Measurements from ENCODE around the gene ADAMTS6.

Gene ADAMTS6

DNA sequence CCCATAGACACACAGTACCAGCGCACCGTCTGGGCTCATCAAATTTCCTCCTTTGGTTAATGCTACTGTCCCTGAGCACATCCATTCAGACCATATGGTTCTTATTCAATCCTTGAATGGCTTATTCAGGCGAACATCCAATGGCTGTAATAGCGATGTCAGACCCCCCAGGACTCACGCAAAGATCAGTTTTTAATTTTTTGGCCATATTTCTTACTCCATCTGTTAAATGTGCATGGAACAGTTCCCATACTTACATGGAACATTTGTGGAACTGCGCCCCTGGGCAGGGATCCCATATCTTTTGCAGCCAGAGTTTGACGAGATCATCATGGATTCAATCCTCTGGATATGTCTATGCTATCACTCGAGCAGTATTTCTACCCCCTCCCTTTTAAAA lies 213.2 kb downstream of the ADAMTS6 start:
- DNase-seq, result no peak

DNA sequence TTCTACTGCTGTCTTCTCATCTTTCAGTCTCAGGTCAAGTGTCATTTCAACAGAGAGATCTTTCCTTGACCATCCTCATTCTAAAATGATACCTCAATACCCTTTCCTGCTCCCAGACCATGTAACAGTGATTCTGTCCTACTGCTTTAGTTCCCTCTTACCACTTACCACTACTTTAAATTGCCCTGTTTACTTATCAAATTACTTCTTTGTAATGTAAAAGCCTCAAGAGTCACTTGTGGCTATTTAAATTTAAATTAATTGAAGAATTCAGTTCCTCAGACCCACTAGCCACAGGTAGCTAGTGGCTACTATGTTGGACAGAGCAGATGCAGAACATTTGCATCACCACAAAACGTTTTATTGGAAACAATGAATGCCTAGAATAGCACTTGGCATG lies 217.3 kb downstream of the ADAMTS6 start:
- DNase-seq, result no peak

DNA sequence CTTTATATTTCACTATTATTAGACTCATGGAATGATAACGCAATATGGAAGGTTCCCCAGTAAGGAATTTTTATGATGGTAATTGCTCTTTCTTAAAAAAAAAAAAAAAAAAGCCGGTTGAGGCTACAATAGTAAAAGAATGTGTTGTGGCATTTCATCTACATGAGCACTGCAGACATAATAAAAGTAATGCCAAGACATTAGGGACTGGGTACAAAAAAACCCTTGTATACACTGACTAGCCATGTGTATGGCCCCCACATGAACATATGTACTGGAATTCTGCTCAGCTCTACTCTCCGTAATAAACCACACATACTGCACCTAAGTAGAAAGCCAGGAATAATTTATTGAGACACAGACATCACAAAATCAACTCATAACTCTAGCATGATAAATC lies 218.4 kb downstream of the ADAMTS6 start:
- no peak for DNase-seq

DNA sequence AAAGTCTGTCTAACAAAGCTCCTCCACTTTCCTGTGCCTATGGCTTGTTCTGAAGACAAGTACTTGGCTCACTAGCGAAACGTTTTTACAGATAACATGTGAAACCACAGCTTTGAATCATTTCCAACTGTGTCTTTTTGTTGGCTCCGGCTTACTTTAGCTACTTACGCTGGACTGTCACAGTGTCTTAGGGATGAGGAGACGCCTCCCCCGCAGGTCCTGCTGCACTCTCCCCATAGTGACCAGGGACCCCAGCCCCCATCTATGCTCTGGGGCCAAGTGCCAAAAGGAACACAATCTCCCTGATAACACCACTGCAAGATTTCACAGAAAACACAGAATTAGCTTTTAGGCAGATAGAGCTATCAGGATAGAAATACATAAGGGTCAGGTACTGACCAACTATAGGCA lies 219.1 kb downstream of the ADAMTS6 start:
- DNase-seq, result no peak

DNA sequence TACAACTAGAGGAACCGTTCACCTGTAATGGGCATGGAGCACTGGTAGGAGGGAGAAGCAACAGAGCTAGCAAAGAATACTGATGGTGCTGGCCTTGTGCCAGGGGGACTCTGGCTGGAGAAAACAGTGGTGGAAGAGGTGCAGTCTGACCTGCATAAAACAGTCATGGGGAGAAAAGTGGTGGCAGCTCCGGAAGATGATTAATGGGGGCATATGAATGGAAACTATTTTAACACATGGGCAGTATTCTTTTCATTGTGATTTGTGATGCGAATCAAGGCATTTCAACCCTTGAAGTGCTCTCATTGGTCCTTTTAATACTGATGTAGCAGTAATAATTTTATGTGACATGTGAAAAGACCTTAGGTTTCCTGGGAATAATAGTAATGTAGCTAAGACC lies 219.6 kb downstream of the ADAMTS6 start:
- no peak for DNase-seq

DNA sequence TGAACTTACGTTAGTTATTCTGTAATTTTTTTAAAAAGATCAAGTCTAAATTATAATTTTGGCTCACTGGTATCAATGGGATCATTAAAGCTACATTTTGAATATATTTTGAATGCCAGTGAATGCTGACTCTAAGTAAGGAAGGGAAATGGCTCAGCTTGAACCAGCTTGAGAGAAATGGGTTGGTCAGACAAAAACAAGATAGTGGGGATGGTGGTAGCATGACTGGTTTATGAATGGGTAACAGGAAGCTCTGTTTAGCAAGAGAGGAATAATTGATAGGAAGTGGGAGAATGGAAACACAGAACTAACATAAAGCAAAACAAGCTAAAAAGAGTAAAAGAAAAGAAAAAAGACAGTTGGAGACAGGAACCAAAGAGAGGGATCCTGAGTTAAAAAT lies 220.2 kb downstream of the ADAMTS6 start:
- DNase-seq, result no peak

DNA sequence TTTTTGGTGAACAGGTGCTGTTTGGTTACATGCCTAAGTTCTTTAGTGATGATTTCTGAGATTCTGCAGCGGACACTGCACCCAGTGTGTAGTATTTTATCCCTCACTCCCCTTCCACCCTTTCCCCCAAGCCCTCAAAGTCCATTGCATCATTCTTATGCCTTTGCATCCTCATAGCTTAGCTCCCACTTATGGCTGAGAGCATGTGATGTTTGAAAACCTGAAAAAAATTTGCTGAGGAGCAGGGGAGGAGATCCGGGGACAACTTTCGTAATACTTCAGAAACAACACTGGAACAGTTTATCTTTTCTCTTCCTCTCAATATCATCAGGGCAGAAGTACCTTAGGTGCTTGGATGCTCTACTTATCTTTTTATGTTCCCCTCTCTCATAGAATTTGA lies 226.4 kb downstream of the ADAMTS6 start:
- DNase-seq, result no peak

DNA sequence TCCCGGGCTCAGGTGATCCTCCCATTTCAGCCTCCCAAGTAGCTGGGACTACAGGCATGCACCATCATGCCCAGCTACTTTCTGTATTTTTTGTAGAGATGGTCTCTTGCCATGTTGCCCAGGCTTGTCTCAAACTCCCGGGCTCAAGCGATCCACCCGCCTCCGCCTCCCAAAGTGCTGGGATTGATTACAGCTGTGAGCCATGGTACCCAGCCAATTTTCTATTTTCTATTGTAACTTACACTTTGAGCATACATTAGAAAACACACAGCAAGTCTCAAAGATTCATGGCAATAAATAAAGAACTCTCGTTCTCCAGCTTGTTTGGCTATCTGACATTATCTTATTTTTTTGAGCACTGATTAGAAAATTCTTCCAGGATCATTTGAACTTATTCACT lies 228.7 kb downstream of the ADAMTS6 start:
- no peak for DNase-seq

DNA sequence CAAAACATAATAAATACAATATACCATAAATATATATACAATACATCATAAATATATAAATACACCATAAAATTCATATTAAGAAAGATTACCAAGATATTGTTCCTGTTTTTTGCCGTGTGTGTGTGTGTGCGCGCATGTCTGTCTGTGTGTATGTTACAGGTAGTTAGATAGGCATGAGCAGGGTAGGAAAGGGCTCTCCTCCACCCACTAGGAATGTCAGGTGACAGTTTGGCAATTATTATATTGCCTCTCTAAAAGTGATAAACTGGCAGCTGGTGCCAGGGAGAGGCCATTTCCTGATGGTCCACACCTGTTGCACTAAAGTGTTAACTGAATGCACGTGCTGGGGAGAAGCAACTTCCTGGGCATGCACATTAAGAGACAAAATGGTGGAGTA lies 232.8 kb downstream of the ADAMTS6 start:
- no peak for DNase-seq

DNA sequence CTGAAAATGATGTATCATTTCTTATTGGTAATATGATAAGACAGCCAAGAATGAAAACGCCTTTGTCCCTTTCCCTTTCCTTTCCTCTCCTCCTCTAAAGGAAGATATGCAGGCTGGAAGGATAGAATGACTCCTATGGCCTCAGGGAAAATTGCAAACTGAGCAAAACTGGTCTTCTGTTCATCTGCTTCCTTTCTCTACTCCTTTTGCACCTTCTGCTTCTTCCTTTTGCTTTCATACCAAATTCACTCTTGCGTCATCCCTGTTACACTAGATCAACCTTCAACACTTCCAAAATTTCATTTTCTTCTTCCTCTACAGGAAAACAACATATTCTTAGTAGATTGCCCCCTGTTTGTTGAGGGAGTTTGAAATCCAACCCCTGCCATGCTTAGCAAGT lies 234.1 kb downstream of the ADAMTS6 start:
- DNase-seq, result no peak

DNA sequence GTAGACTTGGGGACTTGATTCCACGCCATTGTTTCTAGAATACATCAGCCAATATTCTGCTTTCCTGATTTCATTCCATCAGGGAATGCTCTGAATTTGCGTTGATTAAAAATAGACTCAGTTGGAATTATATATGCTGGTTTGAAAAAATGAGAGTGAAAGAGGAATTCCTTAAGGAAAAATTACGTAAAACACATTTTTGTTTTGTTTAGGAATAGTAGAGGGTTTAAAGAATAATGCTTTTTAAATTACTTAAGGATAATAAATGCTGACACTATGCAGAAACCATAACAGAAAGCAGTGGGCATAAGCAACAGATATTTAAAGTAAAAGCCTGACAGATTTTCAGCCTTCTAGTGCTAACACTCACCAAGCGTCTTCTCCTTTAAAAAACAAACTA lies 235.0 kb downstream of the ADAMTS6 start:
- DNase-seq, result no peak

DNA sequence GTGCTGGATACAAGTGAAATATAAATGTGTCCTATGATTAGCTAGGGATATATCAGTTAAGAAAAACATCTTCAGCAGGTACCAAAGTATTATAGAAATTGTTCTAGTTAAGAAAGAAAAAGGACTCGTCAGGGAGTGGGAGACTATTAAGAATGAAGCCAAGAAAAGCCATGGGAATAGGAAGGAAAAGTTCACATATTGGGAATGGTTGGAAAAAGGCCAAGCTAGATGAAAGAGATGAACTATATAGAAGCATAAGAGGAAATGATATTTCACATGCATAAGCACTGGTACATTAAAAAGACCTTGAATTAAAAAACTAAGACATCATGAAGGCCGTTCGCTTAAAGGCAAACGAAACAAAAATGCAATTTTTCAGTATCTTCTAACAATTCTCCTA lies 237.7 kb downstream of the ADAMTS6 start:
- no peak for DNase-seq

DNA sequence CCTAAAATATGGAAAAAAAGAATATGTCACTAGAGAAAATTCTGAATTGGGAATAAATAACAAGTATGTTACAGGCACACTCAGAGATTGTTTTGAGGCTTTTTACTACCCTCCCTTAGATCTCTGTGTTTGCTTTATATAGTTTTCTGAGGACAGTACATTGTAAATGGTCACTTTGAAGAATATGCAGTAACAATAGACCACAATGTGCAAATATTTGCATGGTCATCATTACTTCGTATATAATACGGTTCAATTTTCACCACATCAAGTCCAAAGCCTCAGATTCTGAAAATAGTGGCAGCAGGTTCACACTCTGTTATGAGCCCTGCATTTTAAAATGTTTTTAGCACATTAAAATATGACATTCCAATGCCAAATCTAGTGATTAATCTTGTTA lies 238.6 kb downstream of the ADAMTS6 start:
- DNase-seq, result no peak

DNA sequence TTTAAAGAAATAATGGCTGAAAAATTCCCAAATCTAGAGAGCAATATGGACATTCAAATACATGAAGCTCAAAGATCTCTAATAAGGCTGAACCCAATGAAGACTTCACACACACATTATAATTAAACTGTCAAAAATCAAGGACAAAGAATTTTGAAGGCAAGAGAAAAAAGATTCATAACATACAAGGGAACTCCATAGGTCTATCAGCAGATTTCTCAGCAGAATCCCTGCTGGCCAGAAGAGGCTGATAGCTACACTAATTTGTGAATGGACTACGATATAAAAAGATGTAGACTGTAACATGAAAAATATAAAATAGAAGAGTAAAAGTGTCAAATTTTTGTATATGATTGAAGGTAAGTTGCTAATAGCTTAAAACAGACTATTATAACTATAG lies 251.9 kb downstream of the ADAMTS6 start:
- no peak for DNase-seq

DNA sequence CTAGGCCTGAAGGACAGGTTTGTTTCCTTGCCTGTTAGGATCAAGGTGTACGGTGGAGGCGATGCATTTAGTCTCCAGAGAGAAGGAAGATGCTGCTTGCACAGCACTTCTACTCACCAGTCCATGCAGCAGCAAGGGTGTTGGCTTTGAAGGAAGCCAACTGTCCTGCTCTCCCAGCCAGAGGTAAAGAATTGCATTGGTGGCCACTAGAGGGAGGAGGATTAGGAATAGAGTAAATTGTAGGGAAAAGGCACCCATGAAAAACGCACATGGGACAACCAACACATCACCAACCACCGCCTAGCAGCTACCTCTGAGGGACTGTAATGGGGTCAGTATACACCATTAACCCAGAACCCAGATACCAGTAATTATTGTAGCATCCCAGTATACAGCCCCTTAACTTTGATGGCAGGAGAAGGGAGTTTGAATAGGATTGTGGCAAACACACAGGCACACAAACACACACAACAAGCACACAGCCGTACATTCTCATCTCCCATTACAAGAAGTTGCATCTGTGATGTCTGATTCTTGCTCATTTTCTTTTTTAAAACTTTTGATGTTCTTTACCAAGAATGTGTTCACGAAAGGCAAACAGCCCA lies 267.7 kb downstream of the ADAMTS6 start:
- no peak for DNase-seq

DNA sequence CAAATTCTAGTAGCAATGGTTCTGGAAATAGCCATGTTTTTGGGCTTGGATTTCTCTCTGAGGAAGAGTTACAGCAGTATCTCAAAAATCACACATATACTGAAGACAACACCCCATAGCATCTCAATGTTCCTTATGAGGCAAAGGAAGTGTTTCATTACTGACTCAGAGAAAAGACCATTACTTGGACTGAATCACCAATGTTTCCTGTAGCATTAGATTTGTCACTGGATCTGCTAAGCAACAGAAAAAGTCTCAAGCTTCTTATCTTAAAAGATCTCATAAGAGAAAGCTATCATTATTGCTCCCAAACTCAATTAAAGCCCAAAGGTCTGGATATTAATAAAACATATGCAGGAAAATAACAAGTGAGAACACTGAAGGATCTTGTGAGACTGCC lies 272.4 kb downstream of the ADAMTS6 start:
- no peak for DNase-seq

DNA sequence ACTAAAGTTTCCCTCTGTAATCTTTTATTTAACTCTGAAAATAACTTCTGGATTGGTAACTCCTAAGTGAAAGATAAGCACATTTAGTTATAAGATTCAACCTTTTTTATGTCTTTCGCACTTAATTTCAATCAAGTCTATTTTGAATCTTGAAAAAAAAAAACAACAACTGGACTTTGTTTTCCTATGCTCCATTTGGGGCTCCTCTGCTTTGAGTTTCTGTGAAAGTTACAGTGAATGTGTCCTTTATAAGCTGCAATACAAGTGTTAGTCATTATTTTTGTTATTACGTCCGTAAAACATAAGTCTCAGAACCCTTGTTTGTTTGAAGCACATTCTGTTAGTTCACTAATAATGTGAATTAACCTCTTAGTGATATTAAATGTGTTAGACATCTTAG lies 276.8 kb downstream of the ADAMTS6 start:
- no peak for DNase-seq

DNA sequence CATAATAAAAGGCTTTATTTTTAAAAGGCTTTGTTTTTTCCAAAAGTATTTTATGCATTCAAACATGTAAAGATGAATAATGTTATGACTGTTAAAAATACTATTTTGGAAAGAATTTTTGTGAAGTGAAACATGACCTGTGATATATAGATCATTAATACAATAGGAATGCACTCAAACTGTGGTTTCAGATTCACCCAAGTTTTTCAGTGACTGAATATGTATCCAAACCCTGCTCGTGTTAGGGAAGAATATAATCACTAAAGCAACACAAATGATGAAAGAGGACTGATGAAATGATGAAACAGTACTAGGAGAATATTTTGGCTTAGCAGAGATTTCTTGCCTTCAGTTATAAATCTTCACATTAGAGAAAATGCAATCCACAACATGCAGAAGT lies 278.0 kb downstream of the ADAMTS6 start:
- no peak for DNase-seq

DNA sequence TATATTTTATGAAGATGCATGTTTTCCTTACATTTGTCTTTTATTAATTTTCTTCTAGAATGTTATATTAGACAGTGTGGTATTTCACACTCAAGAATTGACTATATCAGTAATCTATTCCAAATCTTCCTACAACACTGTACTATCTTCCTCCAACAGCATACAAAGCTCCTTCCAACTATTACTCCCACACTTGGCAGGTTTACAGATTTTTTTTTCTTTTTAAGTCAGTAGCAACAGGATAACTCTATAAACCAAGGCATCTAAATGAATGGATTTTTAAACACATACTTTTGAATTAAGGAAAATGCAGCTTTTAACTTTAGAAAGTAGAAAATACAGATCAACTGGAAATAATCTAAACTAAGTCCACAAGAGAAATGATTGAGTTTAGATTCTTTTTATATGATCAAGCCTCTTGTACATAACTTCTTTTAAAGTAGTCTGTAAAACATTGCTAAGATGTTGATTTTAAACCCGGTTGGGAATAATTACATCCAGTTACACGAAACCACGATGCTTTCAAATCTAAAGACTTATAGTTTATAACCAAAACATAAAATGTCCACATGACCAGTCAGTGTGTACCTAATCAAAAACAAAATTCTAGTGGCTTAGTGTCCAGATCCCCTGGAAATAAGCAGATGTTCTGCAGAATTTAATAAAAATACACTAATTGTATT lies 281.6 kb downstream of the ADAMTS6 start:
- DNase-seq, result no peak

DNA sequence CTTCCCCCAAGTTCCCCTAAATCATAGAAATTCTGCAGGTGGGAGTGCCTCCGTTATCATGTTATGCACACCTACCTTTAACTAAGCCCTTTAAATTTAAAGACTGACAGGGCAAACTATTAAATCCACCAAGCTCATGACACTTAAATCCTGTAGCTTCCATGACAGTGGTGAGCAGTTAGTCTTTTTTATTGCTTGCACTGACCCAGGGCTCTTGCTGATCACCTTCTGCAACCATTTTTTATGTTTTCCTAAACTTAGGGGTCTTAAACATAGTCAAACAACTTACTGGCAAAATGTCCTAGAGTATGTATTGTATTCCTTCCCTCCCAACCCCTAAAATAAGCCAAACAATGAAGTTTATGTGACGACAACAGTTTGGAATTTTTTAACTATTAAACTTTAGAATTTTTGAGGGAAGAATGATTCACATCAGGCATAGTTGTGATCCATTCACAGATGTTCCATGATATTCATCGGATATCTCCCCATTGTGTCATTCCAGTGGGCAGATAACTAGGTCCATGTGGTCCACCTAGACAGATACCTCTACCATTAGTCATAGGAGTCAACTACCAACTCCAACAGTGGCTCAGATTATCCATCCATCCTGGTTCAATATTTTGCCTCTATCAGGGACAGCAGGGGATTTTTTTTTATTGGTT lies 283.1 kb downstream of the ADAMTS6 start:
- DNase-seq, result no peak

DNA sequence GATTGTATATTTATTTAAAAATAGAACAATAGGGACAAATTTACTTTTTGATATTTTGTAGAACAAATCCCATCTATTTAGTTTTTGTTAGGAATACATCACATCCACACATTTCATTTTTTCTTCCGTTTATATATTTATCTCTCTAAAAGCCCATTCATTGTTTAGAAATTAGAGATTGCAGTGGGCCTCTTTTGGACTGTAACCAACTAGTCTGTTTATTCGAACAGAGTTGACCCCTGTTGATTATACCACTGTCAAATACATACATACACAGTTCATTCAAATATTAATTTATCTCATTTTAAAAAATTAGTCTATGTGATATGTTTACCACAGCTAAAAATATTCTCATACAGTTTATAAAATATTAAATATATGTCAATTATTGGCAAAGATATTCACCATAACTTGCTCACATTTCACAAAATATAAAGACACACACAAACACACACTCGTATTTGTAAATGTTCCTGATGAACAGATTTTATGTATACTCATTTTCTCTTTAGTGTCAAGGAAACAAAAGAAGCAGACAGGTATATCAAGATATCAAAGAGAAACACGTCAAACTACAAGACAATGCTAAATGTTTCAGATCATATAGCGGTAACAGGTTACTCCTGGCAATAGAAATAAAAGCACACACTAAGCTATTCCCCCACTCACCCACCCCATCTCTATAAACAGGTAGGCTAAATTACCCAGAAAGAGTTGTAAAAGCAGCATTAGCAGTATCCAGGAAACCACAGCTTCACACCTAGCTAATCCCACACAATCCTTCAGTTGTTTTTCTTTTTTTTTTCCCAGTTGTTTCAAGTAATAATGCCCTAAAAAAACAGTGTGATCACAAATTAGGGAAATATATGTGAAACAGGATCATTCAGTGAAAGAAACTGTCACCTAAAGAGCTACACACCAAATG lies 283.9 kb downstream of the ADAMTS6 start:
- DNase-seq, result no peak

DNA sequence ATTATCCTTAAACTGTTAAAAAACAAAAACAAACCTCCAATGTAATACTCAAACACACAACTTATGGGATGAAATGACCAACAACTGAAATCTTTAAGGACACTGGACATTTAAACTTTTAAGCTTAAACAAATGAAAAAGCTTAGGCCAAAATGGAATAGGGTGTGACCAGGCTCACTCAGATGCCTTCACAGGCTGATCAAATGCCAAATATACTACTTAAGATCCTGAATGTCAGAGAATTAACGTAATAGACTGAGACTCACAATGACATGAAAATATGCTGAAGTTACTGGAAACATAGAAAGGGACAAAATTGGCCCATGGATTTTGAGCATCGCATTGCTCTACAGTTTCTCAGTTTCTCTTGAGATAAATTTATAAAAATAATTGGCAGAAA lies 286.8 kb downstream of the ADAMTS6 start:
- DNase-seq, result no peak

DNA sequence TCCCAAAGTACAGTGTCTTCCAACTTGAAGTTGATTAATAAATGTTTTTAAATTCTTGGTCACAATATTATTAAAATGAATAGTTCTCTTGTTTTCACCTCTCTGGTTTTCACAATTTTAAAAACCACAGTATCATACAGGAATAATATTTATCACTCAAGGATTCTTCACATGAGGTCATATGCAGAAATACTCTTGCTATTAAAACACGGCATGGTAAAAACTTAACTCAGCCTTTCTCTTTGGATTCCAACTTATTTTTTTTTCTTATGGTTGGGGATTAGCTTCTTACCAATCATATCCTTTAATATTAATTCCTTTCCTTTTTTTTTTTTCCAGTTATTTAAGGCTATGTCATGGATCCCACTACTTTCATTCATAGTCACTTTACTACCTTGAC lies 289.4 kb downstream of the ADAMTS6 start:
- DNase-seq, result no peak

Data from NCI-H510A (cell line).